ENCODE measurements around the gene ZNF691.

GRCh38 chr1:42817976-42818375 lies 28.4 kb upstream of the ZNF691 start:
- TF ChIP-seq CTCF (conservative IDR thresholded peaks at IDR 0.05 in 1 of 2, IDR thresholded peaks at IDR 0.05 in 1 of 2; ENCODE audit: extremely low read depth in 1 of 2, insufficient read depth in 1 of 2, low read depth in 1 of 2, low read length in 2 of 2) (no peak), EZH2 (IDR thresholded peaks at IDR 0.05; ENCODE audit: borderline replicate concordance, low read length) (no peak)
